PFSK-1 (cell line): ENCODE measurements around the gene SLC22A16. TPM values are rescaled to one million over a fixed set of nuclear protein-coding genes. Genes with fewer than 3 reads are reported as not detected.

Source experiments
- FOXP2 ChIP-seq: optimal IDR thresholded peaks from 2 replicates; pipeline ENCODE3; 2011; ENCODE audit warnings: borderline replicate concordance, control low read depth, inconsistent platforms; ENCODE audit not compliant: insufficient read depth; ENCODE audit errors: extremely low read length, extremely low read depth
- POLR2AphosphoS5 ChIP-seq: IDR thresholded peaks from 2 replicates; pipeline ENCODE4 v1.6.1; 2012; ENCODE audit warnings: low read depth, mild to moderate bottlenecking, control low read depth, low read length, moderate library complexity
- SIN3A ChIP-seq: IDR thresholded peaks from 2 replicates; pipeline ENCODE4 v1.6.1; 2012; ENCODE audit warnings: mild to moderate bottlenecking, low read length, moderate library complexity, borderline replicate concordance; ENCODE audit not compliant: insufficient read depth
- TAF1 ChIP-seq: IDR thresholded peaks from 2 replicates; pipeline ENCODE4 v1.6.1; 2012; ENCODE audit warnings: low read length, control low read depth, borderline replicate concordance; ENCODE audit not compliant: insufficient read depth
- polyA plus RNA-seq: library from polyadenylated mRNA; unstranded; fragments of >200 nt; gene quantifications from one replicate; pipeline ENCODE4 v1.2.1, GENCODE V29; 2012; ENCODE audit warnings: low read depth, missing spikeins; ENCODE audit not compliant: insufficient read length
- TF ChIP-seq, protein P1 (sequence below), 2 experiments: IDR thresholded peaks; 2 replicates each; pipeline versions ENCODE4 v1.6.1 to v1.8.0; 2011 to 2012; ENCODE audit warnings: low read depth in 2 of 2, low read length in 2 of 2, control low read depth in 1 of 2, inconsistent platforms in 1 of 2, mild to moderate bottlenecking in 1 of 2, moderate library complexity in 1 of 2; ENCODE audit not compliant: insufficient read depth in 1 of 2

The SLC22A16 gene, protein sequence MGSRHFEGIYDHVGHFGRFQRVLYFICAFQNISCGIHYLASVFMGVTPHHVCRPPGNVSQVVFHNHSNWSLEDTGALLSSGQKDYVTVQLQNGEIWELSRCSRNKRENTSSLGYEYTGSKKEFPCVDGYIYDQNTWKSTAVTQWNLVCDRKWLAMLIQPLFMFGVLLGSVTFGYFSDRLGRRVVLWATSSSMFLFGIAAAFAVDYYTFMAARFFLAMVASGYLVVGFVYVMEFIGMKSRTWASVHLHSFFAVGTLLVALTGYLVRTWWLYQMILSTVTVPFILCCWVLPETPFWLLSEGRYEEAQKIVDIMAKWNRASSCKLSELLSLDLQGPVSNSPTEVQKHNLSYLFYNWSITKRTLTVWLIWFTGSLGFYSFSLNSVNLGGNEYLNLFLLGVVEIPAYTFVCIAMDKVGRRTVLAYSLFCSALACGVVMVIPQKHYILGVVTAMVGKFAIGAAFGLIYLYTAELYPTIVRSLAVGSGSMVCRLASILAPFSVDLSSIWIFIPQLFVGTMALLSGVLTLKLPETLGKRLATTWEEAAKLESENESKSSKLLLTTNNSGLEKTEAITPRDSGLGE
- polyA plus RNA-seq = not detected

- TF ChIP-seq TAF1 = no peak
- no peak for TF ChIP-seq FOXP2
- TF ChIP-seq POLR2AphosphoS5 = no peak
- TF ChIP-seq SIN3A = no peak
- TF ChIP-seq, protein P1, sequence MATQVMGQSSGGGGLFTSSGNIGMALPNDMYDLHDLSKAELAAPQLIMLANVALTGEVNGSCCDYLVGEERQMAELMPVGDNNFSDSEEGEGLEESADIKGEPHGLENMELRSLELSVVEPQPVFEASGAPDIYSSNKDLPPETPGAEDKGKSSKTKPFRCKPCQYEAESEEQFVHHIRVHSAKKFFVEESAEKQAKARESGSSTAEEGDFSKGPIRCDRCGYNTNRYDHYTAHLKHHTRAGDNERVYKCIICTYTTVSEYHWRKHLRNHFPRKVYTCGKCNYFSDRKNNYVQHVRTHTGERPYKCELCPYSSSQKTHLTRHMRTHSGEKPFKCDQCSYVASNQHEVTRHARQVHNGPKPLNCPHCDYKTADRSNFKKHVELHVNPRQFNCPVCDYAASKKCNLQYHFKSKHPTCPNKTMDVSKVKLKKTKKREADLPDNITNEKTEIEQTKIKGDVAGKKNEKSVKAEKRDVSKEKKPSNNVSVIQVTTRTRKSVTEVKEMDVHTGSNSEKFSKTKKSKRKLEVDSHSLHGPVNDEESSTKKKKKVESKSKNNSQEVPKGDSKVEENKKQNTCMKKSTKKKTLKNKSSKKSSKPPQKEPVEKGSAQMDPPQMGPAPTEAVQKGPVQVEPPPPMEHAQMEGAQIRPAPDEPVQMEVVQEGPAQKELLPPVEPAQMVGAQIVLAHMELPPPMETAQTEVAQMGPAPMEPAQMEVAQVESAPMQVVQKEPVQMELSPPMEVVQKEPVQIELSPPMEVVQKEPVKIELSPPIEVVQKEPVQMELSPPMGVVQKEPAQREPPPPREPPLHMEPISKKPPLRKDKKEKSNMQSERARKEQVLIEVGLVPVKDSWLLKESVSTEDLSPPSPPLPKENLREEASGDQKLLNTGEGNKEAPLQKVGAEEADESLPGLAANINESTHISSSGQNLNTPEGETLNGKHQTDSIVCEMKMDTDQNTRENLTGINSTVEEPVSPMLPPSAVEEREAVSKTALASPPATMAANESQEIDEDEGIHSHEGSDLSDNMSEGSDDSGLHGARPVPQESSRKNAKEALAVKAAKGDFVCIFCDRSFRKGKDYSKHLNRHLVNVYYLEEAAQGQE (IDR thresholded peaks at IDR 0.05; ENCODE audit: insufficient read depth in 1 of 2, low read depth in 2 of 2, low read length in 2 of 2) = no peak
Measured at GRCh38 chr6:110476046-110476849, at the start of gene SLC22A16. Gene SLC22A16, minus strand, starts transcription at chr6:110476613. Its CDS starts 39 bp downstream, at chr6:110476574.

- no peak for TF ChIP-seq FOXP2
- TF ChIP-seq POLR2AphosphoS5 = no peak
- TF ChIP-seq, protein P1 (IDR thresholded peaks at IDR 0.05; ENCODE audit: insufficient read depth in 1 of 2, low read depth in 2 of 2, low read length in 2 of 2) = no peak
- no peak for TF ChIP-seq SIN3A
- no peak for TF ChIP-seq TAF1
Measured at GRCh38 chr6:110525001-110525400, 48.6 kb upstream of the SLC22A16 start.

DNA sequence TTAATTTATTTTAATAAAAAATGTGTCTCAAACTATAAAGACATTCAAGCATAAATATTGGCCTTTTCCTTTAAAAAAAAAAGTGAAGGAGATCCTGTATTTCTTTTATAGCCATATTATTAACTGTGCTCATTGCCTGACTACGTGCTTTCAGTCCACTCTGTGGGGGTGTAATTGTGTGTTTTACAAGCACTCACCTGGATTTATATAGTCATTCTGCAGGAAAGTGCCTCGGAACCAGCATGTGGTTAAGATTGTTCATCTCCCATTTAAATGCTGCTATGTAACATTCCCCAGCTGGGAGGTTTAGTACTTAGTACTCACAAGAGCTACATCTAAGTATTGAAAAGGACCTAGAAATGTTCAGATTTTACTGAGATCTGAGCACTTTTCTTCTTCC, 47.9 kb upstream of the SLC22A16 start:
- TF ChIP-seq FOXP2 (no peak), SIN3A (no peak), POLR2AphosphoS5 (no peak), TAF1 (no peak)
- TF ChIP-seq, protein P1 (IDR thresholded peaks at IDR 0.05; ENCODE audit: insufficient read depth in 1 of 2, low read depth in 2 of 2, low read length in 2 of 2) = no peak

DNA sequence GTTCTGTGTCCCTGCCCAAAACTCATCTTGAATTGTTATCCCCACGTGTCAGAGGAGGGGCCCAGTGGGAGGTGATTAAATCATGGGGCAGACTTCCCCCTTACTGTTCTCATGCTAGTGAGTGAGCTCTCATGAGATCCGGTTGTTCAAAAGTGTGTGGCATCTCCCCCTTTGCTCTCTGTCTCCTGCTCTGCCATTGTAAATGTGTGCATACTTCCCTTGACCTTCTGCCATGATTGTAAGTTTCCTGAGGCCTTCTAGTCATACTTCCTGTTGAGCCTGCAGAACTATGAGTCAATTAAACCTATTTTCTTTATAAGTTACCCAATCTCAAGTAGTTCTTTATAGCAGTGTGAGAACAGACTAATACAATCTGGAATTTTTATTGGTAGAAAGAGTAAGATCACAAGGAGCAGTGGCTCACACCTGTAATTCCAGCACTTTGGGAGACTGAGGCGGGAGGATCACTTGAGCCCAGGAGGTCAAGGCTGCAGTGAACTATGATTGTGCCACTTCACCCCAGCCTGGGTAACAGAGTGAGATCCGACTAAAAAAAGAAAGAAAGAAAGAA, 47.1 kb upstream of the SLC22A16 start:
- TF ChIP-seq, protein P1 (IDR thresholded peaks at IDR 0.05; ENCODE audit: insufficient read depth in 1 of 2, low read depth in 2 of 2, low read length in 2 of 2) = no peak
- no peak for TF ChIP-seq SIN3A
- no peak for TF ChIP-seq FOXP2
- TF ChIP-seq POLR2AphosphoS5 = no peak
- no peak for TF ChIP-seq TAF1
